HL-60/S4 treated with retinoic acid at 250 ng/mL for 4 days and 3 days (cell line): Measurements from ENCODE around the gene RNF144A.

ENCODE experiments used
- in situ Hi-C: fragments of 300-500 bp; cut with MboI; formaldehyde crosslinking; loops from 2 replicates; pipeline ENCODE4 v1.7.0; 2022; ENCODE audit warnings: low sequenced_read_pairs

The RNF144A gene

DNA sequence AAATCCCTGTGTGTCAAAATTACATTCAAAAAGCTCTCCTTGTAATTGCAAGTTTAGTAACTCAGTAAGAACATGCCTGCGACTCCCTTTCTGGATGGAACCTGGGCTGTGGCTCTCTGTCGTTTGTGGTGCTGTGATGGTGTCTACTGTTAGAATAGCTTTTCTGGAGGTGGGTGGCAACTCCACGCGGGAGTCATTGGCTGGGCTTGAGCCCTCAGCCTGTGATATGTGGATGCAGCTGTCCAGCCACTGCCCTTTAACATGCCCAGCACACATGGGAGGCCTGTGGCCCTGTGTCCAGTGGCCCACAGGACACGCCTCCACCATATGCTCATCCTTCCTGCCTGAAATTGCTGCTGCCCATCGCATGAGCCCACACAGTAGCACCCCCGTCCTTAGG lies 124.2 kb downstream of the RNF144A start:
- in situ Hi-C loops: no loop called here

DNA sequence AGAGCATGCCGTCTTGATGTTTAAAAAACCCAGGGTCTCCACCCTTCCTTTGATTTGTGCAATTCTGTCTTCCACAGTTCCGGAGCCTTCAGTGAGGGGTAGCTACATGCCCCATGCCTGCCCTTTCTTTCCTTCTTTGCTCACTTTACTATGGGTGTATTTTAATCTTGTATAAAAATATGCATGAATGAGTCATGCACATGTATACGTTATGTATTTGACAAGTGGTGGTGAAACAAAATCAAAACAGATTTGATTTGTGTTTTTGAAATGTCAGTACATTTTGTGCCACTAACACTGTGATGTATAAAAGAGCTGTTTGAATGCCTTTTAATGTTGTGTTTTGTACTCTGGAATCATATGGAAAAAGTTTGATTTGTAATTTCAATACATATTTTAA lies 126.5 kb downstream of the RNF144A start:
- in situ Hi-C loops: no loop called here

DNA sequence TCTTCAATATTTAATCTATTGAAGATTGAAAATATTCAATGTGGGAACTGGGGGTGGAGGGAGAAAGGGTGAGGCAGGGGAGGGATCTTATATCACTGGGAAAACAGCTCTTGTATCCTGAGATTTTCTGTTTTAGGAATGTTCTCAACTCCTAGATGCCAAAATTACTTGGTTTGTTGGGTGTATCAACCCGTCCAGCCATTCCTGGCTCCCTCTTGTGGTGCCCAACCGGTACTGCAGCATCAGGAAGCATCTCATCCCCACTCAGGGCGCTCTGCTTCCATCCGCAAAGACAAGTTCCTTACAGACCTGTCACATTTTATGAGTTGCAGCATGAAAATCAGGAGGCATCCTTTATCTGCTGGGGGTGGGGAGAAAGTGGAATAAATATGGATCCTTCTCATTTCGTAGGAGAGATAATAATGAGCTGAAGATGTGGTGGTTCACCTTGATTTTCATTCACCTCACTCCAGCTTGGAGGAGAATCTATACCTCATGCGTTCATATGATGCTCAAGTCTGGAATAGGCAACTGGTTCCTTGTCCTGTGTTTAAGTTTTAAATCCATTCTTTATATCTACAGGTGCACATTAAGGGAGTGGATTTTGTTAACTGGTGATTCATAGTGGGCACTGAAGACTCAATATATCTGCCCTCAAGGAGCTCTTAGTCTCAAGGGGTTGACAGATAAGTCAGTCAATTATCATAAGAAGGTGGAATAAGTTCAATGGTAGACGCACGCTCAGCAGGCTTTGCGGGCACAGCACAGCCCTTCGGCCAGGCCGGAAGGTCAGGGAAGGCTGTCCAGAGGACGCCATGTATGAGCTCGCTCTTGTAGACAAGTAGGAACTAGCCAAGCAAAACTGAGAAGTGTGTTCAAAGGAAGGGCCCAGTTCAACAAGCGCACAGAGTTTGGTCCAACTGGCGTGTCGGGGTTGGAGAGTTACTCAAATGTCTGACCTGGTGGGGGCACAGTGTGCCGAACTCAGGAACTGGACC lies 127.3 kb downstream of the RNF144A start:
- in situ Hi-C loops: no loop called here

DNA sequence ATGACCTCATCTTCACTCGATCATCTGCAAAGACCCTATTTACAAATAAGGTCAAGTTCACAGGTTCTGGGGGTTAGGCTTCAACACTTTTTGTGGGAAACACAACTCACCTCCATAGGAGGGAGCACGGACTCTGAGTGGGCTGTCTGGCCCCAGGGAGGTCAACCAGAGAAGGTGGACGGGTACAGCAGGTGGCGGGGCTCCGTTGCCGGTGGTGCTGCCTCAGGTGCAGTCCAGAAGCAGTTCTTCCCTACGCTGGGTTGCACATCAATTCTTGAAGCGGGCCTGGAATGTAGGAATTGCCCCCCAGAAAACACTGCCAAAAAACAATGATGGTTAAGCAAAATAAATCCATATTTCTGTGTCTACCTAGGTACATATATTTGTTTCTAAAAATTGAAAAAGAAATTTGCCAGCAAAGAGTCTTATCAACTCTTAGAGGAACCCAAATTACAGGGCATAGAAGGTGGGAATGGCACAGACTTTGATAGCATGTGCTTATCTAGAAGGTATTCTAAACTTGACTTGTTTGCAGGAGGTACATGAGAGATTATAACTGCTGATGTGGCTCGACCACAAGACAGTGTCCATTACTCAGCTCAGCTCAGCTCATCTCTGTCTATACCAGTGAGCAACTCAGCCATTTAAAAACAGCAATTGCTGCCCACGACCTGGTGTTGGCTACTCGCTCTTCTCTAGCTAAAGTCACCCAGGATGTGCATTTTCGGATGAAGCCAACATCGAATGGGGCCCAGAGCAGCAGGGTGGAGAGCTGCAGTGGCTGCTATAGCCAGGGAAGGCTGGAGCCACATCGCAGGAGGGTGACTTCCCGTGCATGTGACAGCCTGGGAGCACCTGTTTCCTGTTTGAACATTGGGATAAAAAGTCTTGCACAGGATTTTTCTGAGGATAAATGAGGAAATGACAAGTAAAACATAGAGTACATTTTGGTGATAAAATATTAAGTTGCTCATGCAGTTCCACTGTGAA lies 128.7 kb downstream of the RNF144A start:
- in situ Hi-C loops: no loop called here

DNA sequence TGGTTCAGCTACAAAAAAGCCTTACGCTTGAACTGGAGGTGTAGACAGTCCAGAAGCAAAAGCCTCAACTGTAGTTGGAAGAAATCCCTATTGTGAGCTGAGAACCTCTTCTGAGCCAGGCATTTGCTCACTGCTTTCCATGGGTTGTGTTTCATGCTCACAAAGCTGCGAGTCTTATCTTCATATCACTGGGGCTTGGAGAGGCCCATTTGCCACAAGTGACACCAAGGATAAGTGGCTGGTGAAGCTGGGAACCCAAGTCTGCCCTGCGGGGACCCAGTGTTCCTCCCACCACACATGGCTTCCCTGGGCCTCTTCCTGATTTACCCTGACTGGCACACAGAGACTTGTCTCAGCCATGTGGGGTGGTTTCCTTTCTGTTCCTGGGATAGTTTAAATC lies 130.4 kb downstream of the RNF144A start:
- in situ Hi-C loops: no loop called here

DNA sequence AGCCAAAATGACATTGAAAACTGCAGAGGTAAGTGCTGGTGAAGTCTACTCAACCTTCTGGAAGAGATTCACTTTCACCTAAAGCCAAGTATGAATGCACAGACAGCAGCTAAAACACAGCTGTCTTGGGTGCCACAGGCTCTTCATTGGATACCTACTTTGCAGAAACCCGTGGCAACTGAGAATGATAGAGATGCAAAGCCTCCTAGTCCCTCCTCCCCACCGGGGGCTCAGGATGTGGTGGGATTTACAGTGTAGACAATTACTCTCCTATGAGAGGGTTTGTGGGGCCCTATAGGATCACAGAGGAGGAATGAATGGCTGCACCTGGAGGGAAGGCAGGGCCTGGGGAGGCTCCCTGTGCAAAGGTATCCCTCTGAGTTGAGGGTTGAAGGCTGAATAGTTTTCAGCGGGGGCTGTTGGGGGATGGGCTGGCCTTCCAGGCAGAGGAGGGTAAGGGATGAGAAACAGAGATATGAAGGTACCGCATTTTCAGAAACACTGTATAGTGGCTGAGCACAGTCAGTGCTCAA lies 131.6 kb downstream of the RNF144A start:
- in situ Hi-C loops: no loop called here

DNA sequence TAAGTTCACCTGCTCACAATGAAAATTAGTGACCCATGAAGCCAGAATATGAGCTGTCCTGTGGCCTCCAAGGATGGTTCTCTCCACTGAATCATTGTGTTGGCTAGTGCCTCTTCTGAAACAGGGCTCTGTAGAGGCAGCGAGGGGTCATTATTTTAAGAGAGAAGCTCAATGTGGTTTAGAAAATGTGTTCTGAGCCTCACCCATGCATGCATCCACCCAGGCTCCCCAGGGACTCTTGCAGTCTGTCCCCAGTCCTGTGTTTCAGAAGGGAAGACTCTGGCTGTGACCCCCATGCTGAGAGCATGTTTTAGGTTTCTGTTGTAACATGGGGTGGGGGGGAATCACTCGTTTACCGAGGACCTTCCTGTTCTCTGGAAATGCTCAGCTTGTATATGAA lies 135.2 kb downstream of the RNF144A start:
- in situ Hi-C loops: no loop called here

DNA sequence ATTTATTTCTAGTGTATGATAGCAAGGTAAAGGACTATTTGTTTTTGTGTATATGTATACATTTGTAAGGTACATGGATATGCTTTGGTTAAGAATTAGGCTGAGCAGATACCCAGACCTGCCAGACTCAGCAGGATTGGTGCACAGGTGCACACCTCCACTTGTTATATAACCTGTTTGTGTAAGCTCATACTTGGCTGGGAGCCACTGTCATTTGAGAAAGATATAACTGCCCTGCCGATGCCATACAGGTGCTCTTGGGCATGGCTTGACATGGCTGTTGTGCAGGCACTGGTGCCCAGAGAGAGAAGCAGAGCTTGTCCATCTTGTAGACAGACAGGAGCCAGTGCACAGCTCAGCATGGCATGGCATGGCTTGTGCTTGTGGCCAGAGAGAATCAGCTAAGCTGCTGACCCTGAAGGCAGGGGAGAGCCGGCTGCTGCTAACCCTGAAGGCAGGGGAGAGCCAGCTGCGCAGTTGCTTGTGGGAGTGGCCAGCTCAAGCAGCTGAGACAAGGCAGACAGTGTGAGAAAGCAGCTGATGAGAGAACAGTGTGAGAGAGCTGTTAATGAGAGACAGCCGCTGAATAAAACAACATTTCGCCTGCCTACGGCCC lies 136.5 kb downstream of the RNF144A start:
- in situ Hi-C loops: no loop called here

DNA sequence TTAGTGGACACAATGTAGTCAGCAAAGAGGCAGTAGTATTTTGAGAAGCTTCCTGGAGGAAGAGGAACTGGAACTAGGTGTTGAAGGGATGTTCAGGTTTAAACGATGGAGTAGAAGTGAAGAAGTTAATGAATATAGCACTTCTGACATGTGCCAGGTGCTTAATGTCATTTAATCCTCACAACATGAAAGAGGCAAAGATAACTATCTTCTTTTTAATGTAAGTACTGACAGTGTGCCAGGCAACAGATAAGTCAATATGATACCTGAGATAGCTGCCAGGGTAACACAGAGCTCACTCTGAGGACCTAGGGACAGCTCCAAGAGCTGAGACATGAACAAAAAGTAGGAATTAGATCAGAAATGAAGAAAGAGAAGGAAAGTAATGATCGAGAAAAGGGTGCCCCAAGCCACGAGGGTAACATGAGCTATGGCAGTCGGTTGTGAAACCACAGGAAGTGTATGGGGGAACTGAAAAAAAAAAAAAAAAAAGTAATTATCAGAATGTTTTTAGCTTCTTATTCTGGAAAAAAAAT lies 140.7 kb downstream of the RNF144A start:
- in situ Hi-C loops: no loop called here

DNA sequence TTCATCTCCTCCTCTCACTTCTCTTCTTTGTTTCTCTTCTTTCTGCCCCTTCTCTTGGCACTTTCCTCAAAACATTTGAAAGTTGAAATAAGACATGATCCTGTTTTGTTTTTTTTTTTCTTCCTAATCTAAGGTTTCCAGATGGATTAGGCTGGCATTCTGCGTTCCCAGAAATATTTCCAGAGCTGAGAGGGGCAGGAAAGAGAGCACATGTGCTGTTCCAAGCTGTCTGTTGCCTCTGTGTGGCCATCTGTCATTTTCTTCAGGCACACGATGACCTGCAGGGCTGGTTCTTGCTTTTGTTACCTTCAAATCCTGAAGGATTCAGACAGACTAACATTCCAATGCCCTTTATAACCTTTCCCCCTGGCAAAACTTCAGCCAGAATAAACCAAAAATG lies 142.9 kb downstream of the RNF144A start:
- in situ Hi-C loops: no loop called here

DNA sequence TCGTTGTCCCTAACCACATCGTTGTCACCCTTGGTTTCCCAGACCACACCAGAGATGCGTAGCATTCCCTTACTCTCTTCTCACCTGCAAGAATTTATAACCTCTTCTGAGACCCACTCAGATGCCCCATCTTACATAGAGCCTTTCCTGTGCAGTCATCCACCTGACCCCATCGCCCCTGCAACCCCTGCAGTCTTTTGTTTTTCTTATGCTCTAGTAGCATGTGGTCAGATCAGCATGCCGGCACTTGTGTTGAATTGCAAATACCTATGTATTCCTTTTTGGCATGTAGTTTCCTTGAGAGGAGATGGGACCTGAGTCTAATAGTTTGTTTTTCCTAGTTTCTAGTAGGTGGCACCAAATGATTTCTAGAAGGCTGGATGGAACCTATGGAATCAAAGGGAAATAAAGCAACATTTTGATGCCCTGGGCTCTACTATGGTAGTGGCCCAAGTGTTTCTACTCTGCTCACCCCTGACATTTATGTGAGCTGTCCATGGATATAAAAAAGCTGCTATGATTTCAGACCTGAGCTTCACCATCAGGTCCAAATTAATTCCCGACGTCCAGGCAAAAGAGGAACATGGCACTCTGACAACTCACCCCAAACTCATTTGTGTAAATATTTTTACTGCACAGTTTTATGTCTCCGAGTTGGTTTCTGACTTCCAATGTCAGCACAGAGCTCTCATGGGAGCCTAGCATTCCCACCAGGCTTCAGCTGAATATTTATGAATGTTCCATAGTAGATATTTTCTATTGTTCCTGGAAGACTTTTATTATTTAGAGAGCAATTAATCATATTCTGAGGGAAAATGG lies 143.6 kb downstream of the RNF144A start:
- in situ Hi-C loops: no loop called here

DNA sequence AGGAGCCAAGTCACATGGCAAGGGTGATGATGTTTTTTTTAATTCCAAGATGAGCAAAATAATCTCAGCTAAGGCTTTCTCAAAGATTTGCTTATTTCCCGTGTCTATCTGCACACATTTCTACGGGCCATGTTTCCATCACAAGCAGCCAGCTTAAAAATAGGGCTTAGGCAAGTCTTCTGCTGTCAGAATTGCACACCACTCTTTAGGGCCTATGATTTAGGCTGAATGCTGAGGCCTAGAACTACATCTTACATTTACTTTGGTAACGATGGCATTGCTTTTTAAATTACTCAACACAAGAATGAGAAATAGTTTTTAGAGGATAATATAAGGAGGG lies 144.2 kb downstream of the RNF144A start:
- in situ Hi-C loops: no loop called here

DNA sequence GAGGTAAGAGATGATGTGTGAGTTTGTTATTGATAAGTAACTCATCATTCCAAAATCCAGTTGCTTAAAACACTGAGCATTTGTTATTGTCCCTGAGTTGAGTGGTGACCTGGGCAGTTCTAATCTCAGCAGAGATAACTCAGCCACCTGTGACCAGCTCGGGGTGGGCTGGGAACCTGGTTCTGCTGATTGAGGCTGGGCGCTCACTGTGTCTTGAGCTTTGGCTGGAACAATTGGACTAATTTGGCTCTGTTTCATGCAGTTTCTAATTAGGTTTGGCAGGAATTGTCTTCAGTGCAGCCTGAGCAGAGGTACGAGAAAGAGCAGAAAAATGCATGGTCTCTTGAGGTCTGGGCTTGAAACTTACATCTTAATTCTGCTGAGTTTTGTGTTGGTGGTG lies 144.7 kb downstream of the RNF144A start:
- in situ Hi-C loops: no loop called here

DNA sequence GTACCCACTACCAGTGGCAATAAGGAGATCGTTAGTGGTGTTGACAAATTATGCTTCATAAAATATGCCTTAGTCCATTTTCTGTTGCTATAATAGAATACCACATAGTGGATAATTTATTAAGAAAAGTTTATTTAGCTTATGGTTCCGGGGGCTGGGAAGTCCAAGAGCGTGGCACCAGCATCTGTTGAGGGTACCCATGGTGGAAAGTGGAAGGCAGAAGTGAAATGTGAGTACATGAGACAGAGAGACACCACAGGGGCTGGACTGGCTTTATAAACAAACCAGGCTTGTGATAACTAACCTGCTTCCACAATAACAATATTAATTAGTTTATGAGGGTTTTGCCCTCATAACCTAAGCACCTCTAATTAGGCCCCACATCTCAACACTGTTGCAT lies 146.6 kb downstream of the RNF144A start:
- in situ Hi-C loops: no loop called here

DNA sequence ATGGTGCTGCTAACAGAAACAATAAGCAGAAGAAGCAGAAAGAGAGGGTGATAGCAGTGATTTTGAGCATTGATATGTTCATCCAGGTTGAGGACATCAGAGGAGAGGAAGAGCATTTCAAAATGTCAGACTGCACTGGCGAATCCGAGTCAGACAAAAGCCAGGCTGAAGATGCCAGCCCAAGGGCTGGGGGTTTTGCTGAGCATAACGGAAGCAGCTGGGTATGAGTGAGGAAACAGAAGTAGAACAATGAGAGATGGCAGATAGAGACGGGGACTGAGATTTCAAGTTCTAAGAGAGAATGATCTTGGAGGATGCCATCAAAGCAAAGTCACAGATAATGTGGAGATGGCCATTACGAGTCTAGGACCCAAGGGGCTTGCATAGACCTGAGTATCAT lies 151.2 kb downstream of the RNF144A start:
- in situ Hi-C loops: no loop called here

DNA sequence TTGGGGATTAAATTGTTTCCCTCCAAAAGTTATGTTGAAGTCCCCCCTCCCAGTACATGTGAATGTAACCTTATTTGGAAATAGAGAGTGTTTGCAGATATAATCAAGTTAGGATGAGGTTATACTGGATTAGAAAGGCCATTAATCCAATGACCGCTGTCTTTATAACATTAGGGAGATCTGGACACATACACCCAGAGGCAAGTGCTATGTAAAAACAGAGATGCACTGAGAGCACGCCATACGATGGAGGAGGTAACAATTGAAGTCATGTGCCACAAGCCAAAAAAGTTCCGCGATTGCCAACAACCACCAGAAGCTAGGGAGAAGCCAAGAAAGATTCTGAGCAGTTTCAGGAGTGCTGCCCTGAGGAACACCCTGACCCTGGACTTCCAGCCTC lies 153.3 kb downstream of the RNF144A start:
- in situ Hi-C loops: no loop called here

DNA sequence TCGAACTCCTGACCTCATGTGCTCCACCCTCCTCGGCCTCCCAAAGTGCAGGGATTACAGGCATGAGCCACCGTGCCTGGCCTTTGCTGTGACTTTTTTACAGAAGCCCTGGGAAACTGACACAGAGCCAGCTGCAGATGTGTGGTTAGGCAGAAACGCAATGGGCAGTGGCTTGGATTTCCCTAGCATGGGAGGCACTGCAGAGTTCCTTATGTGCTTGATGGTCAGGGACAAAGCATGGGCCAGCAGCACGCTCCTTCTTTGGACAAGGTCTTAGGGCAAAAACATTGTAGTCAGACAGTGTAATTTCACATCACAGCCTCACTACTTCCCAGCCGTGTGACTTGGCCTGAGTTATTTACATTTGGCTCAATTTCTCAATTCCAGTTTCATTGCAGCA lies 153.9 kb downstream of the RNF144A start:
- in situ Hi-C loops: no loop called here

DNA sequence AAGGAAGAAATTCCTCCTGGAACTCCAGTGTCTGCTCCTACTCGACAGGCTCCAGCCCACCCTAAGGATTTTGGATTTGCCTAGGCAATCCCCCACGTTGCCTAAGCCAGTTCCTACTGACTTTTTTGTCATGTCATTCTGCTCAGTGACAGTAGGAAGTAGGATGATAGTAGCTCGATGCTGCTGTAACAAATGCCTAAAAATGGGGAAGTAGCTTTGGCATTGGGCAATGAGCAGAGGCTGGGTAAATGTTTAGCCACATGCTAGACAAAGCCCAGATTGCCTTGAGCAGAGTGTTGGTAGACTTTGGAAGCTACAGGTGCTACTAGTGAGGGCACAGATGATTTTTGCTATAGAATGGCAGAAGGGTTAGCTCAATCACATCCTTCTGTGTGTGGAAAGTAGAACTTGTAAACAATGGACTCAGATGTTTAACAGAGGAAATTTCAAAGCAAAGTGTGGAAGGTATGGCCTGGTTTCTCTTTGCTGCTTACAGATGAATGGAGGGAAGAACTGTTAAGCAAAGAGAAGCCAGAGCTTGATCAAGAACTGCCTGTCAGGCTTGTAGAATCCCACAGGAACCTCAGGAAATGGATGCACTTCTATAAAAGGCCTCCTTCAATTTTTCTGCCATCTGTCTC lies 154.8 kb downstream of the RNF144A start:
- in situ Hi-C loops: no loop called here

DNA sequence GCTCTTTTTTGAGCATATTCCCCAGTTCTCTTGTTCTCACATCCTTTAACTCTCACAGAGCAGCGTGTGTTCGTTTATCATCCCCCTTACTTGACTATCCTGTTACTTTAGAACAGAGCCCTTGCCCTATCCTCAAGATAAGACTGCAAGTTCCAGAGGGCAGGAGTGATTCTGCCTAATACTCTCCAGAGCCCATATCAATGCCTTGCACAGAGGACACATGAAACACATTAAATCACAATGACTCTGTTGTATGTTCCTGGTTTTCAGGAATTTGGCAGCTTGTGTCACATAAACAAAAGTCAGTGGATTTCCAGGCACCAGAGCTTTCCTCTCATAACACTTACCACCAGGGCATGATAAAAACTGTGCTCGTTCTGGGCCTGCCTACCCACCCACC lies 156.7 kb downstream of the RNF144A start:
- in situ Hi-C loops: no loop called here
